ENCODE measurements around the gene PIGU.

GRCh38 chr20:34638532-34638931 lies 38.4 kb downstream of the PIGU start:
- TF ChIP-seq EZH2phosphoT487 (IDR thresholded peaks at IDR 0.05; ENCODE audit: insufficient read depth, low read depth) (no peak), EZH2 (IDR thresholded peaks at IDR 0.05; ENCODE audit: insufficient read depth, poor library complexity, severe bottlenecking) (no peak)
